ENCODE results near the gene MPL. TPM values are rescaled to one million over a fixed set of nuclear protein-coding genes. Genes with fewer than 3 reads are reported as not detected.

MPL gene
- total and polyA plus RNA-seq, 2 of the 8 experiments (the other 6 are each of a cell fraction or from before 2014, with no cell fraction given) = 0.08 TPM; not detected in 1

- H2BK5ac ChIP-seq (ENCODE audit: low read depth, low read length) = no peak overlapping the region
- no peak overlapping the region for H3K4ac ChIP-seq (replicated peaks; ENCODE audit: insufficient read length, low read depth, low read length)
- H3K14ac ChIP-seq (ENCODE audit: insufficient read length) = no peak overlapping the region
- no peak overlapping the region for H4K5ac ChIP-seq (ENCODE audit: insufficient read length, low read depth, low read length)
- H2AFZ ChIP-seq (ENCODE audit: low read length) = no peak overlapping the region
- ChIA-PET POLR2A (ENCODE audit: partially characterized antibody) (interaction anchor here (0.8 to 1.8 kb wide), 3 partner anchors 8 to 12 kb away, joined by 3 to 5 read pairs (median 3); no protein-coding TSS in a partner anchor), CTCF (ENCODE audit: partially characterized antibody) (interaction anchor here (1.1 kb wide), 1 partner anchor 16 kb away, joined by 3 read pairs; no protein-coding TSS in a partner anchor)
- H4K91ac ChIP-seq (replicated peaks; ENCODE audit: insufficient read length, low read length) = no peak overlapping the region
- no peak overlapping the region for H3K27ac ChIP-seq (ENCODE audit: low read depth, low read length)
- H3K4me1 ChIP-seq (replicated peaks in 1 of 4; ENCODE audit: control insufficient read depth in 3 of 4, insufficient read depth in 4 of 4, low read length in 3 of 4) = peaks cover 4 to 21% (median 13%) of the 10 kb centered on the region in 4 experiments
- no peak overlapping the region for H4K8ac ChIP-seq (ENCODE audit: extremely low read depth, insufficient read depth, low read length)
- peak overlapping the region in 2 of 4 experiments; percentile 33 to 68; a peak in 3 of 8 replicates for H3K4me3 ChIP-seq (ENCODE audit: extremely low read depth in 1 of 4, insufficient read depth in 2 of 4, low read depth in 3 of 4, low read length in 4 of 4)
- H3K18ac ChIP-seq (ENCODE audit: extremely low read depth, low read length) = no peak overlapping the region; the same call in 1 of the 2 replicates
- no peak overlapping the region for H2BK120ac ChIP-seq (replicated peaks; ENCODE audit: low read depth, low read length)
- H3K79me2 ChIP-seq (ENCODE audit: control insufficient read depth in 1 of 2, insufficient read depth in 2 of 2, low read length in 2 of 2) = peaks cover 0 to 5% of the 10 kb centered on the region in 2 experiments; a peak in 1 of 4 replicates
- no peak overlapping the region for H3K9ac ChIP-seq (replicated peaks in 1 of 4; ENCODE audit: extremely low read depth in 1 of 4, low read depth in 3 of 4, low read length in 3 of 4)
- peak in 1 of 2 experiments; percentile 71 for DNase-seq (ENCODE audit: low read depth in 1 of 2, low spot score in 2 of 2)
- no peak overlapping the region for H3K56ac ChIP-seq (replicated peaks; ENCODE audit: insufficient read length, low read depth, low read length)
- no peaks in the 10 kb centered on the region for H3K9me3 ChIP-seq (ENCODE audit: insufficient read depth in 2 of 2, low read depth in 1 of 2, low read length in 1 of 2)
- H3K36me3 ChIP-seq (ENCODE audit: control insufficient read depth in 2 of 4, insufficient read depth in 4 of 4, low read length in 3 of 4) = peaks cover 14 to 41% (median 23%) of the 10 kb centered on the region in 4 experiments
- 53% methylated on average over 6 of the region's 11 CpGs; no CpG with 5 or more reads in 1 of the 2 experiments for WGBS, 2 experiments (ENCODE audit: extremely low coverage in 1 of 2, insufficient coverage in 1 of 2, insufficient read length in 1 of 2, insufficient replicate concordance in 2 of 2, low coverage in 1 of 2, low lambda C conversion rate in 2 of 2, missing lambda C conversion rate in 1 of 2)
- no peak overlapping the region for H2BK20ac ChIP-seq (ENCODE audit: low read length)
- no peak for FAIRE-seq
- peaks cover 5 to 15% of the 10 kb centered on the region in 2 experiments for H4K20me1 ChIP-seq (replicated peaks in 1 of 2; ENCODE audit: control insufficient read depth in 1 of 2, insufficient read depth in 2 of 2, low read length in 2 of 2)
- H2AK5ac ChIP-seq (ENCODE audit: low read depth, low read length) = no peak overlapping the region
- peaks cover 13% of the 10 kb centered on the region for H3K23me2 ChIP-seq (ENCODE audit: low read depth, low read length)
- H3K23ac ChIP-seq (ENCODE audit: insufficient read length) = no peak overlapping the region
- no peaks in the 10 kb centered on the region for H3K27me3 ChIP-seq (replicated peaks in 1 of 4; ENCODE audit: control insufficient read depth in 3 of 4, extremely low read depth in 1 of 4, insufficient read depth in 3 of 4, low read length in 3 of 4)
- peaks cover 9% of the 10 kb centered on the region for H3K79me1 ChIP-seq (ENCODE audit: low read depth, low read length)
- H3K4me2 ChIP-seq (ENCODE audit: insufficient read depth in 1 of 2, low read depth in 2 of 2, low read length in 2 of 2) = peak overlapping the region; percentile 93 to 96
- no peak overlapping the region for H2BK15ac ChIP-seq (ENCODE audit: low read length)
- no peak overlapping the region for H2BK12ac ChIP-seq (ENCODE audit: low read depth, low read length)
- no peak for TF ChIP-seq BRCA1 (IDR thresholded peaks at IDR 0.05; ENCODE audit: low read depth, low read length)
- no peak for TF ChIP-seq POU5F1 (IDR thresholded peaks at IDR 0.05; ENCODE audit: low read depth, low read length)
- no peak for TF ChIP-seq SP1 (IDR thresholded peaks at IDR 0.05; ENCODE audit: low read depth, low read length)
- no peak for TF ChIP-seq YY1 (IDR thresholded peaks at IDR 0.05; ENCODE audit: low read depth, low read length)
These were observed 28.6 kb downstream of the MPL start for GRCh38 chr1:43366179-43366578.
